H1 (cell line): ENCODE results near the gene ANKRD27. TPM values are rescaled to one million over a fixed set of nuclear protein-coding genes. Genes with fewer than 3 reads are reported as not detected.

Source experiments
- E2F6 ChIP-seq: IDR thresholded peaks from 2 replicates; pipeline ENCODE4 v1.6.1; 2012; ENCODE audit warnings: inconsistent platforms
- SP4 ChIP-seq: IDR thresholded peaks from 2 replicates; pipeline ENCODE4 v1.6.1; 2012; ENCODE audit warnings: low read length, inconsistent platforms
- polyA plus RNA-seq, 7 experiments: library from polyadenylated mRNA; depleted of rRNA in 3 of 7; stranded (reverse) in 5 of 7; unstranded in 2 of 7; fragments of >200 nt in 5 of 7; fragments of 200-250 nt in 2 of 7; gene quantifications; 1 replicate in 5 of 7; 2 replicates in 1 of 7; 4 replicates in 1 of 7; pipeline versions ENCODE4 v1.2.1 to v1.2.3, GENCODE V29; 2011 to 2013; ENCODE audit warnings: missing spikeins in 2 of 7, mixed read lengths in 2 of 7
- total RNA-seq: library from RNA; stranded (reverse); fragmentation: NEBNext Ultra II Directional; extraction: Animal tissue kit (Norgen Biotek cat#: 25700); gene quantifications from 2 replicates; pipeline ENCODE4 v1.2.1, GENCODE V29; 2021
- TF ChIP-seq, protein P1 (sequence below): IDR thresholded peaks from 2 replicates; pipeline ENCODE4 v1.6.1; 2012; ENCODE audit warnings: inconsistent platforms

ANKRD27 gene
- total and polyA plus RNA-seq, 2 of the 8 experiments (the other 6 are each of a cell fraction or from before 2014, with no cell fraction given), result 27.9 to 55.7 TPM

- TF ChIP-seq, protein P1, sequence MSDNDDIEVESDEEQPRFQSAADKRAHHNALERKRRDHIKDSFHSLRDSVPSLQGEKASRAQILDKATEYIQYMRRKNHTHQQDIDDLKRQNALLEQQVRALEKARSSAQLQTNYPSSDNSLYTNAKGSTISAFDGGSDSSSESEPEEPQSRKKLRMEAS, result peak; percentile 17; the same call in 1 of the 2 replicates
- peak; percentile 18; the same call in 1 of the 2 replicates for TF ChIP-seq E2F6
- TF ChIP-seq SP4, result no peak
Measured at GRCh38 chr19:32651729-32652140, 23.2 kb downstream of the ANKRD27 start (continued).
